H9 (cell line): Measurements from ENCODE around the gene TNFRSF17. TPM values are rescaled to one million over a fixed set of nuclear protein-coding genes. Genes with fewer than 3 reads are reported as not detected.

ENCODE experiments used
- DNase-seq: peaks from one replicate; pipeline ENCODE4 v3.0.0-alpha.2; 2017
- H2AFZ ChIP-seq: one replicate; pipeline ENCODE4 v1.6.1; 2013; ENCODE audit warnings: mild to moderate bottlenecking, low read length, control low read depth, moderate library complexity
- H2AK5ac ChIP-seq: 2 replicates; pipeline ENCODE4 v1.6.1; 2013; ENCODE audit warnings: low read length, control low read depth, mixed read lengths; ENCODE audit not compliant: insufficient read length
- H2BK120ac ChIP-seq: one replicate; pipeline ENCODE4 v1.6.1; 2013; ENCODE audit warnings: low read depth, mild to moderate bottlenecking, low read length, control low read depth, inconsistent platforms; ENCODE audit not compliant: poor library complexity, severe bottlenecking
- H2BK12ac ChIP-seq: 2 replicates; pipeline ENCODE4 v1.6.1; 2013; ENCODE audit warnings: low read length, control low read depth, mixed read lengths, low read depth; ENCODE audit not compliant: insufficient read length
- H2BK15ac ChIP-seq: 2 replicates; pipeline ENCODE4 v1.6.1; 2013; ENCODE audit warnings: low read depth, low read length, control low read depth
- H2BK20ac ChIP-seq: one replicate; pipeline ENCODE4 v1.6.1; 2013; ENCODE audit warnings: low read depth, mild to moderate bottlenecking, low read length, control low read depth, inconsistent platforms; ENCODE audit not compliant: poor library complexity, severe bottlenecking
- H2BK5ac ChIP-seq: 2 replicates; pipeline ENCODE4 v1.6.1; 2013; ENCODE audit warnings: low read length, control low read depth, mixed read lengths; ENCODE audit not compliant: insufficient read length
- H3K14ac ChIP-seq: 2 replicates; pipeline ENCODE4 v1.6.1; 2013; ENCODE audit warnings: low read length, control low read depth; ENCODE audit not compliant: insufficient read depth
- H3K18ac ChIP-seq: 2 replicates; pipeline ENCODE4 v1.6.1; 2013; ENCODE audit warnings: low read depth, mild to moderate bottlenecking, mixed read lengths, low read length, control low read depth; ENCODE audit not compliant: insufficient read length
- H3K23ac ChIP-seq: 2 replicates; pipeline ENCODE4 v1.6.1; 2013; ENCODE audit warnings: low read length, control low read depth, mixed read lengths, low read depth; ENCODE audit not compliant: insufficient read length
- H3K23me2 ChIP-seq: 2 replicates; pipeline ENCODE4 v1.6.1; 2013; ENCODE audit warnings: low read depth, mild to moderate bottlenecking, mixed read lengths, low read length, control low read depth; ENCODE audit not compliant: insufficient read length, poor library complexity, severe bottlenecking
- H3K27ac ChIP-seq: 2 replicates; pipeline ENCODE4 v1.5.1; 2013; ENCODE audit warnings: low read length, control low read depth, mixed read lengths, low read depth; ENCODE audit not compliant: insufficient read length
- H3K27me3 ChIP-seq: 2 replicates; pipeline ENCODE4 v1.6.1; 2013; ENCODE audit warnings: low read length, control low read depth, inconsistent platforms; ENCODE audit not compliant: insufficient read depth
- H3K4ac ChIP-seq: 2 replicates; pipeline ENCODE4 v1.6.1; 2013; ENCODE audit warnings: low read depth, mild to moderate bottlenecking, control low read depth, inconsistent platforms, low read length, moderate library complexity
- H3K4me1 ChIP-seq: 2 replicates; pipeline ENCODE4 v1.6.1; 2013; ENCODE audit warnings: low read length, control low read depth, inconsistent platforms; ENCODE audit not compliant: insufficient read depth
- H3K4me2 ChIP-seq: 2 replicates; pipeline ENCODE4 v1.6.1; 2013; ENCODE audit warnings: low read length, control low read depth, mixed read lengths; ENCODE audit not compliant: insufficient read length, insufficient read depth
- H3K56ac ChIP-seq: 2 replicates; pipeline ENCODE4 v1.6.1; 2013; ENCODE audit warnings: low read depth, mild to moderate bottlenecking, mixed read lengths, low read length, control low read depth; ENCODE audit not compliant: insufficient read length
- H3K79me1 ChIP-seq: 2 replicates; pipeline ENCODE4 v1.6.1; 2013; ENCODE audit warnings: low read depth, mild to moderate bottlenecking, moderate library complexity, low read length, control low read depth, inconsistent platforms; ENCODE audit not compliant: insufficient read depth, poor library complexity, severe bottlenecking
- H3K79me2 ChIP-seq: 2 replicates; pipeline ENCODE4 v1.6.1; 2013; ENCODE audit warnings: low read length, control low read depth, inconsistent platforms; ENCODE audit not compliant: insufficient read depth
- H3K9ac ChIP-seq: 2 replicates; pipeline ENCODE4 v1.6.1; 2013; ENCODE audit warnings: low read length, control low read depth, mixed read lengths; ENCODE audit not compliant: insufficient read length; ENCODE audit errors: extremely low read depth
- H3K9me3 ChIP-seq: one replicate; pipeline ENCODE4 v1.6.1; 2013; ENCODE audit warnings: low read depth, low read length, inconsistent platforms; ENCODE audit not compliant: control insufficient read depth
- H3T11ph ChIP-seq: one replicate; pipeline ENCODE4 v1.6.1; 2013; ENCODE audit warnings: mild to moderate bottlenecking, low read length, control low read depth, inconsistent platforms
- H4K20me1 ChIP-seq: one replicate; pipeline ENCODE4 v1.6.1; 2013; ENCODE audit not compliant: control insufficient read depth, insufficient read length, insufficient read depth
- H4K5ac ChIP-seq: 2 replicates; pipeline ENCODE4 v1.6.1; 2013; ENCODE audit warnings: low read depth, mild to moderate bottlenecking, mixed read lengths, low read length, control low read depth; ENCODE audit not compliant: insufficient read length
- H4K8ac ChIP-seq: replicated peaks from 2 replicates; pipeline ENCODE4 v1.6.1; 2013; ENCODE audit warnings: low read length, control low read depth, mixed read lengths, low read depth; ENCODE audit not compliant: insufficient read length
- H4K91ac ChIP-seq: 2 replicates; pipeline ENCODE4 v1.6.1; 2013; ENCODE audit warnings: low read depth, mild to moderate bottlenecking, moderate library complexity, mixed read lengths, low read length, control low read depth; ENCODE audit not compliant: insufficient read length
- H3K27ac Mint-ChIP-seq, 3 experiments: 2 replicates in 2 of 3; 3 replicates in 1 of 3; pipeline ENCODE4 v1.8.0; 2020 to 2021; ENCODE audit warnings: mixed read lengths in 3 of 3, mild to moderate bottlenecking in 1 of 3, moderate library complexity in 1 of 3
- H3K27me3 Mint-ChIP-seq: 2 replicates; pipeline ENCODE4 v1.8.0; 2021; ENCODE audit warnings: low read depth, mild to moderate bottlenecking, moderate library complexity, mixed read lengths
- H3K36me3 Mint-ChIP-seq, 3 experiments: 2 replicates in 2 of 3; 3 replicates in 1 of 3; pipeline ENCODE4 v1.8.0; 2020 to 2021; ENCODE audit warnings: low read depth in 3 of 3, mixed read lengths in 3 of 3; ENCODE audit not compliant: insufficient read depth in 1 of 3
- H3K4me1 Mint-ChIP-seq, 2 experiments: 2 replicates each; pipeline ENCODE4 v1.8.0; 2020; ENCODE audit warnings: mixed read lengths in 2 of 2
- H3K4me3 Mint-ChIP-seq, 2 experiments: 2 replicates in 1 of 2; 3 replicates in 1 of 2; pipeline ENCODE4 v1.8.0; 2020 to 2021; ENCODE audit warnings: mild to moderate bottlenecking in 2 of 2, mixed read lengths in 2 of 2, moderate library complexity in 1 of 2
- H3K9me3 Mint-ChIP-seq, 2 experiments: 2 replicates in 1 of 2; 3 replicates in 1 of 2; pipeline ENCODE4 v1.8.0; 2020; ENCODE audit warnings: mild to moderate bottlenecking in 2 of 2, mixed read lengths in 2 of 2, moderate library complexity in 1 of 2
- WGBS: extraction: QIAGEN DNeasy Blood & Tissue Kit; methylation state at CpG from one replicate; pipeline ENCODE4 v1.1.7; 2013; ENCODE audit warnings: missing lambda C conversion rate, low lambda C conversion rate, mixed read lengths; ENCODE audit not compliant: insufficient read length; ENCODE audit errors: extremely low coverage; 5-methylcytosine and 5-hydroxymethylcytosine counted together
- total RNA-seq: library from RNA; stranded (reverse); gene quantifications from 2 replicates; pipeline ENCODE4 v1.2.1, GENCODE V29; 2021
- TF ChIP-seq, protein P1 (sequence below): fragments of 200-600 bp; sonication (generic); conservative IDR thresholded peaks from 3 replicates; pipeline ENCODE4 v1.8.0; 2021; ENCODE audit warnings: antibody characterized with exemption, mild to moderate bottlenecking

TNFRSF17 gene
- total RNA-seq, 1 experiment from 2014 or later, result not detected

DNA sequence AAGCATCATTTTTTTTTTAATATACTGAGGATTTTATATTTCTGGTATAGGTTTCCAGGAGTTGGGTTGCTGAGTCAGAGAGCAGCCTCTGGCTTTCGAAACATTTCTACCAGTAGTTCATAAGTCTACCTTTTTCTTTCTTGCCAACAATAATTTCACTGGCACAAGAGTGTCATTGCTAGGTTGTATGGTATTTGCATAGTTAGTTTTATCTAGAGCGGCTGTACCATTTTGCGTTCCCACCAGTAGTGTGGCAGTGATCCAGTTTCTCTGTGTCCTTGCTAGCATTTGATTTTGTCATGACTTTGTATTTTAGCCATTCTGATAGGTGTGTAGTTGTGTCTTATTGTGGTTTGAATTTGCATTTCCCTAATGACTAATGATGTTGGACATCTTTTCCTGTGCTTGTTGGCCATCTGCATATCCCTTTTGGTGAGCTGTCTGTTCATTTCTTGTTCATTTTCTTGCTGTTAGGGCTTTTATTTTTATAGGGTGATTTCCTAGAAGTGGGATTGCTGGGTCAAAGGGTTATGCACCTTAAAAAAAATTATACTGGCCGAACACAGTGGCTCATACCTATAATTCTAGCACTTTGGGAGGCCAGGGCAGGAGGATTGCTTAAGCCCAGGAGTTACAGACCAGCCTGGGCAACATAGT, 51.4 kb downstream of the TNFRSF17 start:
- Histone ChIP-seq H2BK20ac (no peak overlapping the region), H4K91ac (no peak overlapping the region), H2BK120ac (no peak overlapping the region), H3K14ac (no peak overlapping the region), H3K79me2 (no peaks in the 10 kb centered on the region), H3K4me1 (no peaks in the 10 kb centered on the region), H3K56ac (no peak overlapping the region), H3K4ac (no peak overlapping the region), H3K27me3 (no peaks in the 10 kb centered on the region), H2AFZ (no peak overlapping the region), H3T11ph (no peak overlapping the region), H2BK15ac (no peak overlapping the region), H4K8ac (no peak overlapping the region), H3K9ac (no peak overlapping the region), H2BK12ac (no peak overlapping the region), H3K27ac (no peak overlapping the region), H2AK5ac (no peak overlapping the region), H3K4me2 (no peak overlapping the region), H3K9me3 (no peaks in the 10 kb centered on the region), H4K20me1 (no peaks in the 10 kb centered on the region), H3K23me2 (no peaks in the 10 kb centered on the region), H3K23ac (no peak overlapping the region), H4K5ac (no peak overlapping the region), H3K18ac (no peak overlapping the region), H3K79me1 (no peaks in the 10 kb centered on the region), H2BK5ac (no peak overlapping the region)
- no peaks in the 10 kb centered on the region for H3K36me3 Mint-ChIP-seq
- H3K4me3 Mint-ChIP-seq, result no peak overlapping the region
- H3K4me1 Mint-ChIP-seq, result no peaks in the 10 kb centered on the region; a peak in 1 of 4 replicates
- no peaks in the 10 kb centered on the region for H3K27me3 Mint-ChIP-seq
- H3K27ac Mint-ChIP-seq, result no peak overlapping the region; a peak in 1 of 7 replicates
- DNase-seq, result no peak
- no CpG with 5 or more reads among the region's 4 CpGs for WGBS
- no peaks in the 10 kb centered on the region for H3K9me3 Mint-ChIP-seq
- TF ChIP-seq, protein P1, sequence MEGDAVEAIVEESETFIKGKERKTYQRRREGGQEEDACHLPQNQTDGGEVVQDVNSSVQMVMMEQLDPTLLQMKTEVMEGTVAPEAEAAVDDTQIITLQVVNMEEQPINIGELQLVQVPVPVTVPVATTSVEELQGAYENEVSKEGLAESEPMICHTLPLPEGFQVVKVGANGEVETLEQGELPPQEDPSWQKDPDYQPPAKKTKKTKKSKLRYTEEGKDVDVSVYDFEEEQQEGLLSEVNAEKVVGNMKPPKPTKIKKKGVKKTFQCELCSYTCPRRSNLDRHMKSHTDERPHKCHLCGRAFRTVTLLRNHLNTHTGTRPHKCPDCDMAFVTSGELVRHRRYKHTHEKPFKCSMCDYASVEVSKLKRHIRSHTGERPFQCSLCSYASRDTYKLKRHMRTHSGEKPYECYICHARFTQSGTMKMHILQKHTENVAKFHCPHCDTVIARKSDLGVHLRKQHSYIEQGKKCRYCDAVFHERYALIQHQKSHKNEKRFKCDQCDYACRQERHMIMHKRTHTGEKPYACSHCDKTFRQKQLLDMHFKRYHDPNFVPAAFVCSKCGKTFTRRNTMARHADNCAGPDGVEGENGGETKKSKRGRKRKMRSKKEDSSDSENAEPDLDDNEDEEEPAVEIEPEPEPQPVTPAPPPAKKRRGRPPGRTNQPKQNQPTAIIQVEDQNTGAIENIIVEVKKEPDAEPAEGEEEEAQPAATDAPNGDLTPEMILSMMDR, result no peak
